GM12872 (cell line): Measurements from ENCODE around the gene SF3B5.

Experiments used
- TF ChIP-seq, protein P1 (sequence below): IDR thresholded peaks from 3 replicates; pipeline ENCODE4 v1.5.1; 2011; ENCODE audit warnings: low read depth, mild to moderate bottlenecking, low read length, moderate library complexity; ENCODE audit not compliant: insufficient read depth

SF3B5 gene

DNA sequence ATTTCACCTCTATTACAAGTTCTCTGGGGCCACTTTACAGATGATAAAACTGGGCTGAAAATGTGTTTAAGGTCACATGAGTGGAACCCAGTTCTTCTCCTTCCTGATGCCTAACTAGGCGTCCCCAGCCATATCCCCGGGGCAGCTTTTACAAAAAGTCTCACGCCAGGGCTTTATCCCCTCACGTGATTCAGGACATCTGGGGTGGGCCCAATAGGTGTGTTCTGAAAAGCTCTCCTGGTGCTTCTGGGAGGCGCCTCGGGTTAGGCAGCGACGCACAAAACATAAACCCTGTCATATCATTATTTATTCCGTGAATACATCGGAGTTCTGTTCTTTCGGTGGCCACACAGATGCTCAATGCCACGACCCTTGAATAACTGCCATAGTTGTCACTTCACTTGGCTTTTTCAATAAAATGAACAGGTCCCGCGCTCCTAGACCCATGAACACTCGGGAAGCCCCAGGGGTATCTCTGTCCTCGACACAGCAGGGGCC lies 32.1 kb downstream of the SF3B5 start:
- TF ChIP-seq, protein P1, sequence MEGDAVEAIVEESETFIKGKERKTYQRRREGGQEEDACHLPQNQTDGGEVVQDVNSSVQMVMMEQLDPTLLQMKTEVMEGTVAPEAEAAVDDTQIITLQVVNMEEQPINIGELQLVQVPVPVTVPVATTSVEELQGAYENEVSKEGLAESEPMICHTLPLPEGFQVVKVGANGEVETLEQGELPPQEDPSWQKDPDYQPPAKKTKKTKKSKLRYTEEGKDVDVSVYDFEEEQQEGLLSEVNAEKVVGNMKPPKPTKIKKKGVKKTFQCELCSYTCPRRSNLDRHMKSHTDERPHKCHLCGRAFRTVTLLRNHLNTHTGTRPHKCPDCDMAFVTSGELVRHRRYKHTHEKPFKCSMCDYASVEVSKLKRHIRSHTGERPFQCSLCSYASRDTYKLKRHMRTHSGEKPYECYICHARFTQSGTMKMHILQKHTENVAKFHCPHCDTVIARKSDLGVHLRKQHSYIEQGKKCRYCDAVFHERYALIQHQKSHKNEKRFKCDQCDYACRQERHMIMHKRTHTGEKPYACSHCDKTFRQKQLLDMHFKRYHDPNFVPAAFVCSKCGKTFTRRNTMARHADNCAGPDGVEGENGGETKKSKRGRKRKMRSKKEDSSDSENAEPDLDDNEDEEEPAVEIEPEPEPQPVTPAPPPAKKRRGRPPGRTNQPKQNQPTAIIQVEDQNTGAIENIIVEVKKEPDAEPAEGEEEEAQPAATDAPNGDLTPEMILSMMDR, result no peak

DNA sequence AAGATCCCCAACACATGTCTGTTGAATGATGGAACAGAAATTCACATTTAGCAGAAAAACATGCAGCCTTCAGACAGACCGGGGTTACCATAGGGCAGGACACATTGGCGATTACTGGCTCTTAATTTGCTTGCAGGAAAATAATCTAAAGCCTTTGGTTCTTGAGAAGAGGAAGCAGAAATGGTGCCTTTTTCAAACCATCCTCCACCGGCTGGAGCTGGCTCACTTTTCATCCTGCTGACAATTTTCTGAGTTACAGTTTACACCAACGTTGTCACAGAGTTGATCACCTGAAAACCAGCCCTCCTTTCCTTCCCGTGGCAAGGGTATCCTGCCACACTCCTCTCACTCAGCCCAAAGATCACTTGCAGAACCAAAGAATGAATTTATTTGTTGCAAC lies 32.6 kb downstream of the SF3B5 start:
- TF ChIP-seq, protein P1, result no peak

- TF ChIP-seq, protein P1, result no peak
Measured at GRCh38 chr6:144059139-144059538, 36.2 kb downstream of the SF3B5 start.

- TF ChIP-seq, protein P1, result no peak
Measured at GRCh38 chr6:144055121-144055931, 40.0 kb downstream of the SF3B5 start.

- TF ChIP-seq, protein P1, result no peak
Measured at GRCh38 chr6:144053601-144054000, 41.8 kb downstream of the SF3B5 start.

DNA sequence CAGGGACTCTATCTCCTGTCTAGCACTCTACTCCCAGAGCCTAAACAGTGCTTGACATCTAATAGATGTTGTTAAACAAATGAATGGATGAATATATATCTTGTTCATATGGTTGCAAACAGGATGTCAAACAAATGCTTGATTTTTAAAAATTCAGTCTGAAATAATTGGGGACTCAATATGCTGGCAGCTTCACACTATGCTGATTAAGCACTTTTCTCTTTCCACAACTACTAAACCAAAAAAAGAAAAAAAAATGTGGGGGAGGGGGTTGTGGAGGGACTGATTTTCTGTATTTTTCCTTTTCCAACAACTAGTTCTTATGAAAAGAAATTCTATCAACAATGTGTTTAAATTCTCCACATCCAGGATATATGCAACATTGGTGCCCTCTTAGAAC lies 42.9 kb downstream of the SF3B5 start:
- TF ChIP-seq, protein P1, result no peak

DNA sequence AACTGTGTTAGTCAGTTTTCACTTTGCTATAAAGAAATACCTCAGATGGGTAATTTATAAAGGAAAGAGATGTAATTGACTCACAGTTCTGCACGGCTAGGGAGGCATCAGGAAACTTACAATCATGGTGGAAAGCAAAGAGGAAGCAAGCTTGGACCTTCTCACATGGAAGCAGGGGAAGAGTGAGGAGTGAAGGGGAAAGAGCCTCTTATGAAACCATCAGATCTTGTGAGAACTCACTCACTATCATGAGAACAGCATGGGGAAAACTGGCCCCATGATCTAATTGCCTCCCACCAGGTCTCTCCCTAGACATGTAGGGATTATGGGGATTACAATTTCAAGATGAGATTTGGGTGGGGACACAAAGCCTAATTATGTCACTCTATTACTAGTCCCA lies 46.0 kb downstream of the SF3B5 start:
- TF ChIP-seq, protein P1, result no peak
